SK-N-SH treated with all-trans-retinoic acid at 6 μM for 48 hours (cell line): Measurements from ENCODE around the gene EGFL7.

Experiments used
- ATAC-seq: fragments of 200-7000 bp; cut with Tn5 transposase; 3 replicates; pipeline ENCODE4 v1.9.1; 2020; ENCODE audit warnings: mild to moderate bottlenecking, moderate library complexity
- ARNTL ChIP-seq: fragments of 450-650 bp; formaldehyde crosslinking; IDR thresholded peaks from 2 replicates; pipeline ENCODE4 v1.5.0; 2020; ENCODE audit warnings: low read depth, mild to moderate bottlenecking, moderate library complexity, borderline replicate concordance
- BACH2 ChIP-seq: fragments of 250-450 bp; sonication (Bioruptor Pico); IDR thresholded peaks from 2 replicates; pipeline ENCODE4 v1.9.0; 2021; ENCODE audit warnings: mild to moderate bottlenecking, borderline replicate concordance
- CREB5 ChIP-seq: fragments of 250-450 bp; sonication (Bioruptor Pico); IDR thresholded peaks from 2 replicates; pipeline ENCODE4 v1.5.1; 2020; ENCODE audit warnings: low read depth, mild to moderate bottlenecking, moderate library complexity
- CSRNP3 ChIP-seq: fragments of 250-450 bp; sonication (Bioruptor Pico); IDR thresholded peaks from 2 replicates; pipeline ENCODE4 v1.5.1; 2021; ENCODE audit warnings: mild to moderate bottlenecking, moderate library complexity
- ESRRG ChIP-seq: fragments of 250-450 bp; sonication (Bioruptor Pico); IDR thresholded peaks from 2 replicates; pipeline ENCODE4 v1.6.1; 2021; ENCODE audit warnings: mild to moderate bottlenecking
- ISL1 ChIP-seq: fragments of 250-450 bp; sonication (Bioruptor Pico); IDR thresholded peaks from 2 replicates; pipeline ENCODE4 v2.1.2; 2022; ENCODE audit warnings: mild to moderate bottlenecking, moderate library complexity
- OSR1 ChIP-seq: fragments of 250-450 bp; sonication (Bioruptor Pico); IDR thresholded peaks from 2 replicates; pipeline ENCODE4 v1.8.0; 2022; ENCODE audit warnings: moderate library complexity, mild to moderate bottlenecking, inconsistent platforms
- PATZ1 ChIP-seq: fragments of 250-450 bp; sonication (Bioruptor Pico); IDR thresholded peaks from 2 replicates; pipeline ENCODE4 v1.8.0; 2020; ENCODE audit warnings: mild to moderate bottlenecking, moderate library complexity, borderline replicate concordance
- POU6F1 ChIP-seq: fragments of 250-450 bp; sonication (Bioruptor Pico); IDR thresholded peaks from 2 replicates; pipeline ENCODE4 v1.8.0; 2021; ENCODE audit warnings: low read depth, mild to moderate bottlenecking, moderate library complexity, borderline replicate concordance
- PPARA ChIP-seq: fragments of 250-450 bp; sonication (Bioruptor Pico); IDR thresholded peaks from 2 replicates; pipeline ENCODE4 v1.5.0; 2020; ENCODE audit warnings: mild to moderate bottlenecking, borderline replicate concordance
- RARB ChIP-seq: fragments of 250-450 bp; sonication (Bioruptor Pico); IDR thresholded peaks from 2 replicates; pipeline ENCODE4 v1.8.0; 2021; ENCODE audit warnings: mild to moderate bottlenecking, moderate library complexity
- TCF4 ChIP-seq: fragments of 250-450 bp; sonication (Bioruptor Pico); IDR thresholded peaks from 2 replicates; pipeline ENCODE4 v1.8.0; 2021; ENCODE audit warnings: mild to moderate bottlenecking, moderate library complexity, borderline replicate concordance
- TOX ChIP-seq: fragments of 250-450 bp; sonication (Bioruptor Pico); IDR thresholded peaks from 2 replicates; pipeline ENCODE4 v1.8.0; 2021; ENCODE audit warnings: mild to moderate bottlenecking, moderate library complexity, borderline replicate concordance
- TSHZ2 ChIP-seq: fragments of 250-450 bp; sonication (Bioruptor Pico); IDR thresholded peaks from 2 replicates; pipeline ENCODE4 v1.5.0; 2020; ENCODE audit warnings: mild to moderate bottlenecking, moderate library complexity
- ZC3H10 ChIP-seq: fragments of 250-450 bp; sonication (Bioruptor Pico); IDR thresholded peaks from 2 replicates; pipeline ENCODE4 v1.5.1; 2021; ENCODE audit warnings: mild to moderate bottlenecking, moderate library complexity
- ZNF565 ChIP-seq: fragments of 450-650 bp; formaldehyde crosslinking; conservative IDR thresholded peaks from 2 replicates; pipeline ENCODE4 v1.5.0; 2020; ENCODE audit warnings: low read depth, mild to moderate bottlenecking, moderate library complexity
- ZNF70 ChIP-seq: fragments of 450-650 bp; formaldehyde crosslinking; IDR thresholded peaks from 2 replicates; pipeline ENCODE4 v1.5.0; 2020; ENCODE audit warnings: mild to moderate bottlenecking, moderate library complexity
- ZNF8 ChIP-seq: fragments of 450-650 bp; formaldehyde crosslinking; IDR thresholded peaks from 2 replicates; pipeline ENCODE4 v1.5.0; 2020; ENCODE audit warnings: mild to moderate bottlenecking, moderate library complexity

The EGFL7 gene

GRCh38 chr9:136683173-136683745 is 20.5 kb downstream of the EGFL7 start:
- TF ChIP-seq ISL1 (CRISPR knock-in tag) (no peak), ZNF565 (no peak), ZC3H10 (CRISPR knock-in tag) (no peak), PATZ1 (CRISPR knock-in tag) (no peak), POU6F1 (CRISPR knock-in tag) (no peak), CREB5 (CRISPR knock-in tag) (no peak), TOX (no peak), PPARA (CRISPR knock-in tag) (no peak), ZNF8 (CRISPR knock-in tag) (no peak), ARNTL (CRISPR knock-in tag) (no peak), TSHZ2 (no peak), CSRNP3 (CRISPR knock-in tag) (no peak), ZNF70 (no peak)
- TF ChIP-seq, all 23 proteins: peak for 0
- ATAC-seq = no peak

- no peak for TF ChIP-seq ISL1 (CRISPR knock-in tag)
- TF ChIP-seq CREB5 (CRISPR knock-in tag) = no peak
- no peak for TF ChIP-seq RARB (CRISPR knock-in tag)
- TF ChIP-seq BACH2 (CRISPR knock-in tag) = no peak
- no peak for TF ChIP-seq TCF4 (CRISPR knock-in tag)
- TF ChIP-seq ZNF8 (CRISPR knock-in tag) = no peak
- TF ChIP-seq OSR1 (CRISPR knock-in tag) = no peak
- TF ChIP-seq TOX = no peak
- no peak for TF ChIP-seq PPARA (CRISPR knock-in tag)
- TF ChIP-seq TSHZ2 = no peak
- TF ChIP-seq CSRNP3 (CRISPR knock-in tag) = no peak
- no peak for TF ChIP-seq ESRRG
- TF ChIP-seq ZNF70 = no peak
- TF ChIP-seq, all 23 proteins: peak for 0
- ATAC-seq = no peak
Observed at GRCh38 chr9:136683755-136684154, 21.0 kb downstream of the EGFL7 start.
